CD14-positive monocyte (primary cell): ENCODE results near the gene NFE2L3. TPM values are rescaled to one million over a fixed set of nuclear protein-coding genes. Genes with fewer than 3 reads are reported as not detected.

Experiments used
- DNase-seq, 3 donors: peaks; one replicate each; pipeline ENCODE4 v3.0.0-alpha.2; 2011 to 2022
- H2AFZ ChIP-seq: 2 replicates; pipeline ENCODE4 v1.6.0; 2012; ENCODE audit warnings: mild to moderate bottlenecking, low read depth, low read length, inconsistent platforms; ENCODE audit not compliant: insufficient read depth, poor library complexity, severe bottlenecking
- H3K27ac ChIP-seq, 2 donors: 1 replicate in 1 of 2; 2 replicates in 1 of 2; pipeline ENCODE4 v1.5.1; 2012 to 2013; ENCODE audit warnings: low read length in 2 of 2, control low read depth in 1 of 2, inconsistent platforms in 1 of 2, low read depth in 1 of 2, mild to moderate bottlenecking in 1 of 2
- H3K27me3 ChIP-seq, 2 donors: one replicate each; pipeline versions ENCODE4 v1.6.0 to v1.6.1; 2011 to 2013; ENCODE audit warnings: low read length in 2 of 2; ENCODE audit not compliant: control insufficient read depth in 2 of 2, insufficient read depth in 2 of 2
- H3K36me3 ChIP-seq, 2 donors: replicated peaks in 1 of 2; 1 replicate in 1 of 2; 2 replicates in 1 of 2; pipeline versions ENCODE4 v1.5.1 to v1.6.1; 2012 to 2013; ENCODE audit warnings: low read length in 2 of 2, control low read depth in 1 of 2, inconsistent platforms in 1 of 2, mild to moderate bottlenecking in 1 of 2; ENCODE audit not compliant: insufficient read depth in 2 of 2, control insufficient read depth in 1 of 2
- H3K4me1 ChIP-seq, 2 donors: 1 replicate in 1 of 2; 2 replicates in 1 of 2; pipeline versions ENCODE4 v1.5.1 to v1.6.1; 2012 to 2013; ENCODE audit warnings: low read length in 2 of 2, control low read depth in 1 of 2, inconsistent platforms in 1 of 2, mild to moderate bottlenecking in 1 of 2, moderate library complexity in 1 of 2; ENCODE audit not compliant: insufficient read depth in 2 of 2, control insufficient read depth in 1 of 2
- H3K4me2 ChIP-seq: replicated peaks from 2 replicates; pipeline ENCODE3; 2012; ENCODE audit warnings: low read length, moderate library complexity, mild to moderate bottlenecking; ENCODE audit not compliant: poor library complexity, severe bottlenecking; ENCODE audit errors: extremely low read depth
- H3K4me3 ChIP-seq, 3 experiments: fragments of 200-600 bp in 1 of 3; sonication (generic) in 1 of 3; replicated peaks in 1 of 3; 1 replicate in 2 of 3; 2 replicates in 1 of 3; pipeline ENCODE4 v1.5.1; 2011 to 2013; ENCODE audit warnings: low read length in 3 of 3, mild to moderate bottlenecking in 3 of 3, control low read depth in 2 of 3, low read depth in 2 of 3, inconsistent platforms in 1 of 3, moderate library complexity in 1 of 3
- H3K79me2 ChIP-seq: 2 replicates; pipeline ENCODE4 v1.6.0; 2012; ENCODE audit warnings: mild to moderate bottlenecking, control low read depth, inconsistent platforms, low read length, moderate library complexity; ENCODE audit not compliant: insufficient read depth
- H3K9ac ChIP-seq: 2 replicates; pipeline ENCODE4 v1.6.0; 2017; ENCODE audit warnings: low read length, mild to moderate bottlenecking; ENCODE audit not compliant: insufficient read depth, poor library complexity, severe bottlenecking
- H3K9me3 ChIP-seq, 2 donors: replicated peaks in 1 of 2; 1 replicate in 1 of 2; 2 replicates in 1 of 2; pipeline versions ENCODE4 v1.5.1 to v1.6.1; 2012 to 2013; ENCODE audit warnings: low read length in 2 of 2, control low read depth in 1 of 2; ENCODE audit not compliant: control insufficient read depth in 1 of 2, insufficient read depth in 1 of 2
- H4K20me1 ChIP-seq: 2 replicates; pipeline ENCODE4 v1.6.0; 2012; ENCODE audit warnings: mild to moderate bottlenecking, low read length, control low read depth, moderate library complexity; ENCODE audit not compliant: insufficient read depth
- H3K27ac Mint-ChIP-seq, 7 donors: one replicate each; pipeline ENCODE4 v1.8.0; 2020; ENCODE audit warnings: mild to moderate bottlenecking in 7 of 7, mixed read lengths in 7 of 7, moderate library complexity in 6 of 7, inconsistent platforms in 2 of 7
- H3K27me3 Mint-ChIP-seq, 3 donors: one replicate each; pipeline ENCODE4 v1.8.0; 2021 to 2022; ENCODE audit warnings: low read depth in 3 of 3, mild to moderate bottlenecking in 3 of 3, mixed read lengths in 3 of 3, moderate library complexity in 3 of 3, inconsistent platforms in 1 of 3
- H3K36me3 Mint-ChIP-seq, 2 donors: one replicate each; pipeline ENCODE4 v1.8.0; 2020; ENCODE audit warnings: mixed read lengths in 2 of 2, inconsistent platforms in 1 of 2, mild to moderate bottlenecking in 1 of 2
- H3K4me1 Mint-ChIP-seq: one replicate; pipeline ENCODE4 v1.8.0; 2020; ENCODE audit warnings: mild to moderate bottlenecking, mixed read lengths
- H3K4me3 Mint-ChIP-seq, 2 donors: one replicate each; pipeline ENCODE4 v1.8.0; 2020; ENCODE audit warnings: mild to moderate bottlenecking in 2 of 2, mixed read lengths in 2 of 2, moderate library complexity in 1 of 2
- H3K9me3 Mint-ChIP-seq, 7 donors: one replicate each; pipeline ENCODE4 v1.8.0; 2020 to 2022; ENCODE audit warnings: mixed read lengths in 7 of 7, mild to moderate bottlenecking in 6 of 7, moderate library complexity in 6 of 7, inconsistent platforms in 2 of 7
- CTCF ChIP-seq: fragments of 200-600 bp; IDR thresholded peaks from one replicate; pipeline ENCODE4 v1.8.0; 2022; ENCODE audit warnings: antibody characterized with exemption, mild to moderate bottlenecking
- WGBS: methylation state at CpG from one replicate; pipeline ENCODE4 v1.1.5; 2013; ENCODE audit warnings: missing lambda C conversion rate; ENCODE audit not compliant: insufficient coverage; 5-methylcytosine and 5-hydroxymethylcytosine counted together
- intact Hi-C, 2 donors: fragments of 100-400 bp; cut with micrococcal nuclease; formaldehyde crosslinking; loops; one replicate each; pipeline versions ENCODE4 v1.15.0 to v1.15.1; 2023
- polyA plus RNA-seq, 3 donors: library from polyadenylated mRNA; depleted of rRNA in 1 of 3; unstranded in 2 of 3; stranded (reverse) in 1 of 3; fragments of 300-500 nt in 2 of 3; fragments of >200 nt in 1 of 3; fragmentation: Illumina TruSeq in 2 of 3; gene quantifications; 1 replicate in 2 of 3; 2 replicates in 1 of 3; pipeline ENCODE4 v1.2.3, GENCODE V29; 2012 to 2021

The NFE2L3 gene
- polyA plus RNA-seq, 3 donors = 4.4 to 17.2 (median 10.6) TPM

DNA sequence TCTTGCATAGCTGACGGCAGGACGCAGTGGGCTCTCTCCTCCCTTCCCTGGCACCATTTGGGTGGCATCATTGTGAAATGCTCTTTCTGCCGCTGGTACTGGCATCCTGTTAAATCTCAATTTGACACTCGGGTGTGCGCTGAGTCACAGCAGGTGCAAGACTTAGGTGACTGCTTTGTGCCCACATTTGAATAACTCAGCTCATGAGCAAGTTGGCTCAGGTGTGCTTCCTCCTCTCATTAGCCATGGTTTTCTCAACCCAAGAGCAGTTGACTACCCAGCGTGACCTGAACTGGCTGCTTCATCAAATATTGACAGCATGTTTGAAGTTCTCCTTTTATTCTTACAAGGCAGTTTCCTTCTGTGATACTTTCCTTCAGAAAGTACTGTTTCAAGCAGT, 24.6 kb upstream of the NFE2L3 start:
- H3K36me3 Mint-ChIP-seq = peaks cover 3 to 4% of the 10 kb centered on the region in 2 donors
- H3K36me3 ChIP-seq = no peaks in the 10 kb centered on the region
- no peak overlapping the region for H2AFZ ChIP-seq
- H3K79me2 ChIP-seq = no peaks in the 10 kb centered on the region
- peaks cover 0 to 10% of the 10 kb centered on the region in 2 donors for H3K4me1 ChIP-seq
- no peak overlapping the region for H3K4me2 ChIP-seq
- H3K9me3 Mint-ChIP-seq = peaks cover 0 to 12% (median 0%) of the 10 kb centered on the region in 7 donors
- peaks cover 8% of the 10 kb centered on the region for H3K4me1 Mint-ChIP-seq
- H3K27me3 ChIP-seq = no peaks in the 10 kb centered on the region
- no peak for TF ChIP-seq CTCF
- no peak overlapping the region for H3K9ac ChIP-seq
- H3K27me3 Mint-ChIP-seq = peaks cover 7 to 14% (median 9%) of the 10 kb centered on the region in 3 donors
- no peak overlapping the region for H3K27ac Mint-ChIP-seq
- intact Hi-C loops = no loop called here
- H3K4me3 Mint-ChIP-seq = peak overlapping the region in 1 of 2 donors; percentile 17
- H3K9me3 ChIP-seq = peaks cover 0 to 3% of the 10 kb centered on the region in 2 donors
- no peak overlapping the region for H3K4me3 ChIP-seq
- DNase-seq = peak in 1 of 3 donors; percentile 13
- no peaks in the 10 kb centered on the region for H4K20me1 ChIP-seq
- 54% methylated on average over 6 of the region's 6 CpGs for WGBS
- H3K27ac ChIP-seq = no peak overlapping the region

DNA sequence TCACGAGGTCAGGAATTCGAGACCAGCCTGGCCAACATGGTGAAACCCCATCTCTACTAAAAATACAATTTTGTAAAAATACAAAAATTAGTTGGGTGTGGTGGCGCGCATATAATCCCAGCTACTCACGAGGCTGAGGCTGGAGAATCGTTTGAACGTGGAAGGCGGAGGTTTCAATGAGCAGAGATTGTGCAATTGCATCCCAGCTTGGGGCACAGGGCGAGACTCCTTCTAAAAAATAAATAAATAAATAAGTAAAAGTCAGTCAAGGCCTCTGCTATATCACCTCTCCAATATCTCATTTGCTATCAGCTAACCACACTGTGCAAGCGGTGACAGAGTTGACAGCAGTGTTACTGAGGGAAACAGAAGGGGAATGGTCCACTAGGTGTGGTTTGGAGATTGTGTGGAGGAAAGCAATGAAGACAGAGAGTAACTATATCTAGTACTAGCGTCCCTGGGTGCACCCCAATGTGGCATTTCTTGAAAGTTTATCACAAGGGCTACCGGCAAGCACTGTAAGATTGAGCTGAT, 20.9 kb upstream of the NFE2L3 start:
- no peak overlapping the region for H2AFZ ChIP-seq

More for the DNA sequence above, 20.9 kb upstream of the NFE2L3 start:
- no peak overlapping the region for H3K9ac ChIP-seq
- Mint-ChIP-seq H3K4me3 (no peak overlapping the region), H3K27me3 (peaks cover 7 to 14% (median 8%) of the 10 kb centered on the region in 3 donors), H3K36me3 (no peaks in the 10 kb centered on the region), H3K27ac (no peak overlapping the region), H3K9me3 (peaks cover 0 to 3% (median 0%) of the 10 kb centered on the region in 7 donors), H3K4me1 (peaks cover 6% of the 10 kb centered on the region)
- no peaks in the 10 kb centered on the region for H3K79me2 ChIP-seq
- no peak for DNase-seq
- no peak for TF ChIP-seq CTCF
- intact Hi-C loops = no loop called here
- H3K4me1 ChIP-seq = peaks cover 0 to 10% of the 10 kb centered on the region in 2 donors
- no peak overlapping the region for H3K4me3 ChIP-seq
- no peaks in the 10 kb centered on the region for H4K20me1 ChIP-seq
- H3K4me2 ChIP-seq = no peak overlapping the region
- no peak overlapping the region for H3K27ac ChIP-seq
- H3K36me3 ChIP-seq = no peaks in the 10 kb centered on the region
- H3K27me3 ChIP-seq = no peaks in the 10 kb centered on the region
- 94% methylated on average over 2 of the region's 12 CpGs for WGBS
- no peaks in the 10 kb centered on the region for H3K9me3 ChIP-seq
